Hepatocyte (in vitro differentiated cells): ENCODE measurements around the gene CYP2S1.

ENCODE experiments used
- CTCF ChIP-seq: fragments of 200-600 bp; sonication (generic); IDR thresholded peaks from 2 replicates; pipeline ENCODE4 v1.5.1; 2016; ENCODE audit warnings: antibody characterized with exemption, mild to moderate bottlenecking; ENCODE audit not compliant: poor library complexity
- EZH2 ChIP-seq: fragments of 200-600 bp; sonication (generic); IDR thresholded peaks from 2 replicates; pipeline ENCODE4 v1.6.1; 2016; ENCODE audit warnings: antibody characterized with exemption, mild to moderate bottlenecking, borderline replicate concordance
- EZH2phosphoT487 ChIP-seq: fragments of 200-600 bp; sonication (generic); IDR thresholded peaks from one replicate; pipeline ENCODE4 v1.6.1; 2018; ENCODE audit warnings: antibody characterized with exemption, mild to moderate bottlenecking, low read depth, moderate library complexity; ENCODE audit not compliant: unreplicated experiment, severe bottlenecking

DNA sequence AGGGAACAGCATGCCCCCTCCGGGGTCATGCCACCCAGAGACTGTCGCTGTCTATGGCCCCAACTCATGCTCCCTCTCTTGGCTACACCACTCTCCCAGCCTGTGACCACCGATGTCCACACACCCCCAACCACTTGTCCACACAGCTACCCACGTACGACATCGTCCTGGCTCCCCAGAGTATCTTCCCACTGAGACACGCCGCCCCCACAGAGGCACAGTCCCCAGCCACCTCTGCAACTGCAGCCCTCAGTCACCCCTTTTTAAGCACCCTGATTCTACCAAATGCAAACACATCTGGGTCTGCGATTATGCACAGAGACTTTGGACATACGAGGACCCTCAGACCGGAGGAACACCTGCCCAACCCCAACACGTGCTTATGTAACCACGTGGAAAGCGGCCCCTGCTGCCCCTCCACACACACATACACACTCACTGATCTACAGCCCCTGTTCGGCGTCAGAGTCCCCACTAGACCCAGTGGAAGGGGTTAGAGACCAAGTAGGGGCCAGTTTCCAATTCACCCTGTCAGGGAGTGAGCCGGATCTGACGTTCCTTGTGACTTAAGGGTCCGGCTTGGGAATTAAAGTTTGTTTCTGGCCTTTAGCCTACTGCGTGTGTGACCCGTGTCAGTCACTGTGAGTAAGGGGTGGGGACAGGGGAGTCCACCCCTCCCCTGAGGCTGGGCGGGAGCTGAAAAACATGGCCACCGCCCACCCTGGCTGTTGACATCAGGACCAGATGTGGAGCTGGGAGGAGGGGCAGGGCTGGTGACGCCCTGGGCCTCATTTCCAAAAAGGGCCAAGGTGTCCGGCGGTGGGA, 14.1 kb downstream of the CYP2S1 start:
- TF ChIP-seq CTCF: no peak
- TF ChIP-seq EZH2: no peak
- no peak for TF ChIP-seq EZH2phosphoT487
